Prostate gland (tissue), 2 donors: ENCODE data around the gene NFAM1. TPM values are rescaled to one million over a fixed set of nuclear protein-coding genes. Genes with fewer than 3 reads are reported as not detected.

ENCODE experiments used
- DNase-seq: peaks from one replicate; pipeline ENCODE4 v3.0.0-alpha.2; 2019; ENCODE audit warnings: low spot score
- H3K27ac ChIP-seq, 2 donors: fragments of 200-600 bp; sonication (generic); 2 replicates each; pipeline ENCODE4 v1.5.1; 2017 to 2019
- H3K27me3 ChIP-seq: fragments of 200-600 bp; sonication (generic); replicated peaks from 2 replicates; pipeline ENCODE4 v1.5.1; 2019; ENCODE audit not compliant: insufficient read depth
- H3K36me3 ChIP-seq, 2 donors: fragments of 200-600 bp; sonication (generic); 1 replicate in 1 of 2; 2 replicates in 1 of 2; pipeline versions ENCODE4 v1.5.1 to v1.8.1; 2017 to 2019
- H3K4me1 ChIP-seq: fragments of 200-600 bp; sonication (generic); replicated peaks from 2 replicates; pipeline ENCODE4 v1.5.1; 2019
- H3K4me3 ChIP-seq, 2 donors: fragments of 200-600 bp; sonication (generic); 2 replicates each; pipeline ENCODE4 v1.5.1; 2017 to 2019
- H3K9me3 ChIP-seq: fragments of 200-600 bp; sonication (generic); 2 replicates; pipeline ENCODE4 v1.5.1; 2017
- POLR2A ChIP-seq: fragments of 450-650 bp; IDR thresholded peaks from one replicate; pipeline ENCODE4 v1.6.1; 2016; ENCODE audit warnings: antibody characterized with exemption, mild to moderate bottlenecking
- POLR2AphosphoS5 ChIP-seq: sonication (generic); formaldehyde crosslinking; IDR thresholded peaks from one replicate; pipeline ENCODE4 v1.6.1; 2017; ENCODE audit warnings: antibody characterized with exemption
- WGBS: methylation state at CpG from one replicate; pipeline ENCODE4 v1.1.5; 2018; 5-methylcytosine and 5-hydroxymethylcytosine counted together
- intact Hi-C: fragments of 100-400 bp; cut with DNase I; formaldehyde crosslinking; loops from one replicate; pipeline ENCODE4 v1.14.2; 2022
- total RNA-seq, 2 donors: library from RNA; depleted of rRNA; stranded (reverse); fragments of >200 nt; gene quantifications; one replicate each; pipeline ENCODE4 v1.1.0, GENCODE V29; 2016
- TF ChIP-seq, protein P1 (sequence below), 4 experiments: fragments of 200-600 bp in 2 of 4; fragments of 450-650 bp in 2 of 4; sonication (generic) in 2 of 4; IDR thresholded peaks; 1 replicate in 3 of 4; 2 replicates in 1 of 4; pipeline ENCODE4 v1.5.1; 2016 to 2019; ENCODE audit warnings: antibody characterized with exemption in 4 of 4, mild to moderate bottlenecking in 2 of 4, moderate library complexity in 2 of 4

The NFAM1 gene
- total RNA-seq, 2 donors from 2014 or later = 0.36 to 2.4 TPM

- Histone ChIP-seq H3K9me3 (no peaks in the 10 kb centered on the region), H3K4me3 (no peak overlapping the region), H3K4me1 (peaks cover 19% of the 10 kb centered on the region), H3K27me3 (no peaks in the 10 kb centered on the region), H3K27ac (peak overlapping the region; percentile 58 to 66), H3K36me3 (no peaks in the 10 kb centered on the region)
- no peak for DNase-seq
- intact Hi-C loops = no loop called here
- 45% methylated on average over 10 of the region's 10 CpGs for WGBS
- TF ChIP-seq POLR2A = no peak
- TF ChIP-seq, protein P1, sequence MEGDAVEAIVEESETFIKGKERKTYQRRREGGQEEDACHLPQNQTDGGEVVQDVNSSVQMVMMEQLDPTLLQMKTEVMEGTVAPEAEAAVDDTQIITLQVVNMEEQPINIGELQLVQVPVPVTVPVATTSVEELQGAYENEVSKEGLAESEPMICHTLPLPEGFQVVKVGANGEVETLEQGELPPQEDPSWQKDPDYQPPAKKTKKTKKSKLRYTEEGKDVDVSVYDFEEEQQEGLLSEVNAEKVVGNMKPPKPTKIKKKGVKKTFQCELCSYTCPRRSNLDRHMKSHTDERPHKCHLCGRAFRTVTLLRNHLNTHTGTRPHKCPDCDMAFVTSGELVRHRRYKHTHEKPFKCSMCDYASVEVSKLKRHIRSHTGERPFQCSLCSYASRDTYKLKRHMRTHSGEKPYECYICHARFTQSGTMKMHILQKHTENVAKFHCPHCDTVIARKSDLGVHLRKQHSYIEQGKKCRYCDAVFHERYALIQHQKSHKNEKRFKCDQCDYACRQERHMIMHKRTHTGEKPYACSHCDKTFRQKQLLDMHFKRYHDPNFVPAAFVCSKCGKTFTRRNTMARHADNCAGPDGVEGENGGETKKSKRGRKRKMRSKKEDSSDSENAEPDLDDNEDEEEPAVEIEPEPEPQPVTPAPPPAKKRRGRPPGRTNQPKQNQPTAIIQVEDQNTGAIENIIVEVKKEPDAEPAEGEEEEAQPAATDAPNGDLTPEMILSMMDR (IDR thresholded peaks at IDR 0.05) = no peak
- no peak for TF ChIP-seq POLR2AphosphoS5
Measured at GRCh38 chr22:42365942-42366695, 66.1 kb downstream of the NFAM1 start.

DNA sequence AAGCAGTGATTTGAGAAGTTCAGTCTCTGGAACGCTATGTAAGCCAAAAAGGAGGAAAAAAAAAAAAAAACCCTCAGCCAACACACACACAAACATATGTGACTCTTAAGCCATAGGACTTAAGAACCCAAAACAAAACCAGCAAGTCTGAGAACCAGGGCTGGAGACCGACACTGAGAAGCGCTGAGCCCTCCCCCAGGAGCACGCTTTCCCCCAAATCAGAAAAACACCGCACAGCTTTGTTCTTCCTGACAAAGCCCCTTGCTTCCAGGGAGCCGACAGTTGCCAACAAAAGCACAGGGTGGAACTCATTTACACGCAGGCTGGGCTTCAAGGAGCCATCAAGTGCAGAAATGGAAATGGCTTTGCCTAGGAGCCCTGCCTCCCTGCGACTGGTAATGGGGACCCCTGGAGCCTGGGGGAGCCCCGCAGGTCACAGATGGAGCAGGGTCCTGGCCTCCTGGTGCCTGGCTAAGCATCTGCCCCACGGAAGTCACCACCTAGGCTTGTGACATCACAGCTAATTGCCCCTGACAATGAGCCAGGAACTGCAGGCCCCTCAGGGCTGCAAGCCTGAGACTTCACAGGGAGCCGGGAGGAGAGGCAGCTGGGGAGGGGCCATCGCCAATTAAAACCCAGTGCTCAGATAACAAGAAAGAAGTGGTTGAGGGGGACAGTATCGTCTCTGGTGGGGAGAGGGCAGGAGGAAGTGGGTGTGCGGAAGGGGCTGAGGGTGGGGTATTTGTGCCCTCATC, 66.9 kb downstream of the NFAM1 start:
- Histone ChIP-seq H3K4me3 (no peak overlapping the region), H3K9me3 (no peaks in the 10 kb centered on the region), H3K27me3 (no peaks in the 10 kb centered on the region), H3K4me1 (peaks cover 19% of the 10 kb centered on the region), H3K27ac (peak overlapping the region; percentile 57 to 58), H3K36me3 (no peaks in the 10 kb centered on the region)
- intact Hi-C loops = no loop called here
- no peak for DNase-seq
- TF ChIP-seq POLR2AphosphoS5 (no peak), POLR2A (no peak)
- TF ChIP-seq, protein P1 (IDR thresholded peaks at IDR 0.05) = no peak
- 20% methylated on average over 14 of the region's 14 CpGs for WGBS

GRCh38 chr22:42364604-42365110, 67.5 kb downstream of the NFAM1 start:
- Histone ChIP-seq H3K9me3 (no peaks in the 10 kb centered on the region), H3K27ac (peak overlapping the region; percentile 57 to 58), H3K27me3 (no peaks in the 10 kb centered on the region), H3K4me1 (peaks cover 19% of the 10 kb centered on the region), H3K36me3 (no peaks in the 10 kb centered on the region), H3K4me3 (no peak overlapping the region)
- 28% methylated on average over 13 of the region's 13 CpGs for WGBS
- no peak for DNase-seq
- TF ChIP-seq POLR2AphosphoS5 (no peak), POLR2A (no peak)
- TF ChIP-seq, protein P1 (IDR thresholded peaks at IDR 0.05) = no peak
- intact Hi-C loops = no loop called here

GRCh38 chr22:42363892-42364291, 68.3 kb downstream of the NFAM1 start:
- Histone ChIP-seq H3K27me3 (no peaks in the 10 kb centered on the region), H3K4me1 (peaks cover 19% of the 10 kb centered on the region), H3K36me3 (no peaks in the 10 kb centered on the region), H3K9me3 (no peaks in the 10 kb centered on the region), H3K4me3 (no peak overlapping the region), H3K27ac (no peak overlapping the region)
- WGBS = 84% methylated on average over 6 of the region's 6 CpGs
- intact Hi-C loops = no loop called here
- no peak for DNase-seq
- TF ChIP-seq POLR2AphosphoS5 = no peak
- TF ChIP-seq POLR2A = no peak
- TF ChIP-seq, protein P1 (IDR thresholded peaks at IDR 0.05) = no peak
